ENCODE data around the gene INSYN1.

- TF ChIP-seq POLR2AphosphoS5 (IDR thresholded peaks at IDR 0.05; ENCODE audit: low read depth, low read length) (no peak), POLR2A (IDR thresholded peaks at IDR 0.05; ENCODE audit: low read depth, low read length) (no peak), TAF1 (IDR thresholded peaks at IDR 0.05; ENCODE audit: borderline replicate concordance, low read depth, low read length) (no peak)
These were observed 20.2 kb downstream of the INSYN1 start for GRCh38 chr15:73732930-73733329.
